BJ (cell line): Measurements from ENCODE around the gene HPN. TPM values are rescaled to one million over a fixed set of nuclear protein-coding genes. Genes with fewer than 3 reads are reported as not detected.

Experiments
- CTCF ChIA-PET: fragments of 350-600 bp; formaldehyde crosslinking; extraction: SDS; loops from one replicate; lab custom pipeline; 2021; ENCODE audit warnings: antibody characterized with exemption, inconsistent platforms; lab: Yijun Ruan, JAX
- POLR2A ChIA-PET: fragments of 300-600 bp; sonication (Branson Sonifier 250); formaldehyde crosslinking; extraction: SDS; loops from one replicate; lab custom pipeline; 2021; ENCODE audit warnings: antibody characterized with exemption; lab: Charles Lee
- DNase-seq: peaks from one replicate; pipeline ENCODE4 v3.0.0-alpha.2; 2011; ENCODE audit warnings: low read depth
- H3K27me3 ChIP-seq: 2 replicates; pipeline ENCODE4 v1.6.0; 2011; ENCODE audit warnings: low read length; ENCODE audit not compliant: control insufficient read depth, insufficient read depth
- H3K36me3 ChIP-seq: 2 replicates; pipeline ENCODE4 v1.5.1; 2011; ENCODE audit warnings: low read length; ENCODE audit not compliant: control insufficient read depth, insufficient read depth
- H3K4me3 ChIP-seq: 2 replicates; pipeline ENCODE4 v1.5.1; 2011; ENCODE audit warnings: low read depth, mild to moderate bottlenecking, control low read depth, low read length
- polyA plus RNA-seq: library from polyadenylated mRNA; depleted of rRNA; stranded (reverse); fragments of >200 nt; gene quantifications from 2 replicates; pipeline ENCODE4 v1.2.3, GENCODE V29; 2011
- TF ChIP-seq, protein P1 (sequence below): IDR thresholded peaks from 2 replicates; pipeline ENCODE4 v1.5.1; 2011; ENCODE audit warnings: low read depth, mild to moderate bottlenecking, control low read depth, inconsistent platforms, low read length, moderate library complexity; ENCODE audit not compliant: insufficient read depth

HPN gene
- polyA plus RNA-seq, 1 experiment = not detected

DNA sequence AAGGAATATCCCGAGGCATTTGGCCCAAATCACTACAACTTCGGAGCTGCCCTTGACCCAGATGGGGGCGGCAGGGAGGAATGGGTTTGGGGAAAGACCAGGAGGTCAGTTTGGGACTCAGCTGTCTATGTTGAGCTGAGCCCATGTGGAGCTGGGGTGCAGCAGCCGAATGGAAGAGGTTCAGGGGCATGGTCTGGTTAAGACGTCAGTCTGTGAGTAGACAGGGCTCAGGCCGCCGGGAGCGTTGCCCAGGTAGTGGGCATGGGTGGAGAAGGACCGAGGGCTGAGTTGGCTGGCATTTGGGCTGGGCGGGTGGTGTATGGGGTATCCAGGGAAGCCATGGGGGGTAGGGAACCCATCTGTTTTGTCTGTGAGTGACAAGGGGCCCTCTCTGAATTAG lies 20.5 kb upstream of the HPN start:
- H3K4me3 ChIP-seq = no peak overlapping the region
- ChIA-PET POLR2A (no interaction called here), CTCF (interaction anchor here (0.7 to 1.8 kb wide), 3 partner anchors 17 to 48 kb away, joined by 3 to 5 read pairs (median 3); no protein-coding TSS in a partner anchor)
- no peak for DNase-seq
- TF ChIP-seq, protein P1, sequence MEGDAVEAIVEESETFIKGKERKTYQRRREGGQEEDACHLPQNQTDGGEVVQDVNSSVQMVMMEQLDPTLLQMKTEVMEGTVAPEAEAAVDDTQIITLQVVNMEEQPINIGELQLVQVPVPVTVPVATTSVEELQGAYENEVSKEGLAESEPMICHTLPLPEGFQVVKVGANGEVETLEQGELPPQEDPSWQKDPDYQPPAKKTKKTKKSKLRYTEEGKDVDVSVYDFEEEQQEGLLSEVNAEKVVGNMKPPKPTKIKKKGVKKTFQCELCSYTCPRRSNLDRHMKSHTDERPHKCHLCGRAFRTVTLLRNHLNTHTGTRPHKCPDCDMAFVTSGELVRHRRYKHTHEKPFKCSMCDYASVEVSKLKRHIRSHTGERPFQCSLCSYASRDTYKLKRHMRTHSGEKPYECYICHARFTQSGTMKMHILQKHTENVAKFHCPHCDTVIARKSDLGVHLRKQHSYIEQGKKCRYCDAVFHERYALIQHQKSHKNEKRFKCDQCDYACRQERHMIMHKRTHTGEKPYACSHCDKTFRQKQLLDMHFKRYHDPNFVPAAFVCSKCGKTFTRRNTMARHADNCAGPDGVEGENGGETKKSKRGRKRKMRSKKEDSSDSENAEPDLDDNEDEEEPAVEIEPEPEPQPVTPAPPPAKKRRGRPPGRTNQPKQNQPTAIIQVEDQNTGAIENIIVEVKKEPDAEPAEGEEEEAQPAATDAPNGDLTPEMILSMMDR = no peak
- peaks cover 50% of the 10 kb centered on the region for H3K36me3 ChIP-seq
- no peaks in the 10 kb centered on the region for H3K27me3 ChIP-seq

DNA sequence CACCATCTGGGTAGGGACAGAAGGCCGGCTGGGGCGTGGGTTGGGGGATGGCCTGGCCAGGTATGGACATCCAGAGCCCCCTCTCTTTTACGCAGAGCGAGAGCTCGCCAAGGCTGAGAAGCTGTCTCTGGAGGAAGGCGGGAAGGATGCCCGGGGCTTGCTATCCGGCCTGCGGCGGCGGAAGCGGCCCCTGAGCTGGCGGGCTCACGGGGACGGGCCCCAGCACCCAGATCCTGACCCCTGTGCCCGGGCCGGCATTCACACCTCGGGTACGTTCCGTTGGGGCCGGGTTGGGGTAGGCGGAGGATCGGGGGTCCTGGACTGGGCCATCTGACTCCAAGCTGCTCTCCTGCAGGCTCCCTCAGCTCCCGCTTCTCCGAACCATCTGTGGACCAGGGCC lies 19.9 kb upstream of the HPN start:
- ChIA-PET POLR2A (no interaction called here), CTCF (interaction anchor here (0.6 to 1.8 kb wide), 3 partner anchors 9 to 70 kb away, joined by 3 to 5 read pairs (median 3); no protein-coding TSS in a partner anchor)
- Histone ChIP-seq H3K27me3 (no peaks in the 10 kb centered on the region), H3K4me3 (no peak overlapping the region), H3K36me3 (peaks cover 50% of the 10 kb centered on the region)
- no peak for DNase-seq
- TF ChIP-seq, protein P1 = no peak

DNA sequence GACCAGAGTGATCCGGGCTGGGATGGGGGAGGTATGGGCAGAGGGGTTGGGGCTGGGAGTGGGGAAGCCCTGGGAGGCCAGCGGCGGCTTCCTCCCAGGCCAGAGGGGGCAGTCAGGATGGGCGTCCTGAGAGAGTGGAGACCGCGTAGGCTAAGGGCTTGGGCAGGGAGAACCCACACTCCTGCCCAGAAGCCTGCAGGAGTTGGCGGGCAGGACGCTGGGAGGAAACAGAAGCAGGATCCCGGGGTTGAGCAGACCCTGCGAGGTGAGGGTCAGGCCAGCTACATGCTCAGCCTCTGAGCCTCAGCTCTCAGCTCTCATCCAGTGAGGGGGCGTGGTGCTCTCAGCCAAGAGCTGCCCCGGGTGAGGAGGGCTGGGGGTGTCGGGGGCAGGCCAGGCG lies 19.1 kb upstream of the HPN start:
- Histone ChIP-seq H3K4me3 (no peak overlapping the region), H3K27me3 (no peaks in the 10 kb centered on the region), H3K36me3 (peaks cover 49% of the 10 kb centered on the region)
- TF ChIP-seq, protein P1 = no peak
- POLR2A ChIA-PET = no interaction called here
- CTCF ChIA-PET = interaction anchor here (0.9 to 1.8 kb wide), 4 partner anchors 10 to 69 kb away, joined by 3 to 6 read pairs (median 4); no protein-coding TSS in a partner anchor
- DNase-seq = no peak

DNA sequence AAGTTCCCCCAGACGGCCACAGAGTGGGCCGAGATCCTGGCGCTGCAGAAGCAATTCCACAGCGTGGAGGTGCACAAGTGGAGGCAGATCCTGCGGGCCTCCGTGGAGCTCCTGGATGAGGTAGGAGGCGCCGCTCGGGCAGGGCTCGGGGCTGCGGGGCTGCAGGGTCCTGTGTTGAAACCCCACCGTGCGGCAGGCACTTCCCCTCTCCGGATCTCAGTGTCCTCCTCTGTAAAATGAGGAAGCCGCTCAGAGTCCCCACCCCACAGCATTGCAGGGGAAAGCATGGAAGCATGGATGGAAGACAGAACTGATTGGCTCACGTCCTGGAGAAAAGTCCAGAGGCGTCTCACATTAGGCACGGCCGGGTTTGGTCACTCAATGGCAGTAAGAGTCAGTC lies 18.1 kb upstream of the HPN start:
- DNase-seq = no peak
- H3K27me3 ChIP-seq = no peaks in the 10 kb centered on the region
- TF ChIP-seq, protein P1 = no peak
- CTCF ChIA-PET = no interaction called here
- H3K36me3 ChIP-seq = peaks cover 47% of the 10 kb centered on the region
- H3K4me3 ChIP-seq = no peak overlapping the region
- POLR2A ChIA-PET = no interaction called here

DNA sequence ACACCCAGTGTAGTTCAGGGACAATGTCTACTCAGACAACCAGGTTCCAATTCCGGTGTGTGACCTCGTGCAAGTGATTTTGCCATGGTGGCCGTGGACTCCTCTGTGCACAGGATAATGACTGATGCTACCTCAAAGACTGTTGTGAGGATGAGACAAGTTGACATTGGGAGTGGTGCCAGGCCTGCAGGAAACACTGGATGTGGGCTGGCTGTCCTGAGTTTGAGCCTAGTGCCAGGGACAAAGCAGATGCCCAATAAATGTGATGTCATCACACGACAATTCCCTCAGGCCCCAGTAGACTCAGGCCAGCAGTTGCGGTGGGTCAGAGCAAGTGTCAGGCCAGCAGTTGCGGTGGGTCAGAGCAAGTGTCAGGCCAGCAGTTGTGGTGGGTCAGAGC lies 17.4 kb upstream of the HPN start:
- no peak for DNase-seq
- no peaks in the 10 kb centered on the region for H3K27me3 ChIP-seq
- CTCF ChIA-PET = no interaction called here
- peaks cover 42% of the 10 kb centered on the region for H3K36me3 ChIP-seq
- POLR2A ChIA-PET = no interaction called here
- TF ChIP-seq, protein P1 = no peak
- H3K4me3 ChIP-seq = no peak overlapping the region
